Hematopoietic multipotent progenitor cell treated with erythropoietin and hydrocortisone succinate and interleukin-3 and kit ligand, for 8 days (in vitro differentiated cells): Measurements from ENCODE around the gene SH3BP4.
A peak's percentile ranks its signal among the peaks of the same experiment; 100 is the strongest.
"Not testable (repeated sequence)": the region's sequence is repeated elsewhere in the genome, so short reads cannot be mapped to it uniquely, and the experiment has no call there.

Experiments used
- DNase-seq: peaks from one replicate; pipeline ENCODE4 v3.0.0-alpha.2; 2015

Gene SH3BP4

GRCh38 chr2:235043762-235044500, 92.1 kb downstream of the SH3BP4 start:
- no peak for DNase-seq

- no peak for DNase-seq
Observed at GRCh38 chr2:235044501-235045271, 92.9 kb downstream of the SH3BP4 start.

GRCh38 chr2:235045336-235045972, 93.6 kb downstream of the SH3BP4 start:
- no peak for DNase-seq

GRCh38 chr2:235045973-235046343, 94.1 kb downstream of the SH3BP4 start:
- no peak for DNase-seq

GRCh38 chr2:235046589-235046988, 94.8 kb downstream of the SH3BP4 start:
- DNase-seq, result no peak

GRCh38 chr2:235047171-235048160, 95.6 kb downstream of the SH3BP4 start:
- DNase-seq, result no peak

GRCh38 chr2:235048549-235048948, 96.7 kb downstream of the SH3BP4 start:
- DNase-seq, result no peak

- no peak for DNase-seq
Observed at GRCh38 chr2:235049069-235049468, 97.3 kb downstream of the SH3BP4 start.

GRCh38 chr2:235049719-235050118, 97.9 kb downstream of the SH3BP4 start:
- DNase-seq, result no peak

- peak; percentile 71 for DNase-seq
Observed at GRCh38 chr2:235050980-235051351, 99.1 kb downstream of the SH3BP4 start.

GRCh38 chr2:235051436-235052260, 99.8 kb downstream of the SH3BP4 start:
- no peak for DNase-seq

GRCh38 chr2:235052514-235053354, 100.9 kb downstream of the SH3BP4 start:
- DNase-seq, result no peak

GRCh38 chr2:235053651-235054050, 101.8 kb downstream of the SH3BP4 start:
- no peak for DNase-seq

GRCh38 chr2:235054475-235054874, 102.7 kb downstream of the SH3BP4 start:
- no peak for DNase-seq

- DNase-seq, result no peak
Observed at GRCh38 chr2:235054919-235055318, 103.1 kb downstream of the SH3BP4 start.

GRCh38 chr2:235055891-235056516, 104.2 kb downstream of the SH3BP4 start:
- peak; percentile 41 for DNase-seq

GRCh38 chr2:235056768-235057167, 105.0 kb downstream of the SH3BP4 start:
- no peak for DNase-seq

- DNase-seq, result not testable (repeated sequence)
Observed at GRCh38 chr2:235057616-235058015, 105.8 kb downstream of the SH3BP4 start.

GRCh38 chr2:235059161-235059560, 107.3 kb downstream of the SH3BP4 start:
- DNase-seq, result no peak

- DNase-seq, result no peak
Observed at GRCh38 chr2:235061656-235062055, 109.8 kb downstream of the SH3BP4 start.
